Sigmoid colon (tissue), 7 donors: ENCODE data around the gene ATP5F1D. TPM values are rescaled to one million over a fixed set of nuclear protein-coding genes. Genes with fewer than 3 reads are reported as not detected.

ENCODE experiments used
- DNase-seq: peaks from one replicate; pipeline ENCODE4 v3.0.0-alpha.2; 2019
- H3K27ac ChIP-seq, 4 donors: fragments of 200-600 bp; sonication (generic); one replicate each; pipeline ENCODE4 v1.5.1; 2016 to 2019; ENCODE audit warnings: mild to moderate bottlenecking in 1 of 4
- H3K27me3 ChIP-seq, 3 donors: fragments of 200-600 bp; sonication (generic); one replicate each; pipeline ENCODE4 v1.5.1; 2019; ENCODE audit warnings: mild to moderate bottlenecking in 1 of 3
- H3K36me3 ChIP-seq, 4 donors: fragments of 200-600 bp; sonication (generic); one replicate each; pipeline ENCODE4 v1.5.1; 2016 to 2019
- H3K4me1 ChIP-seq, 4 donors: fragments of 200-600 bp; sonication (generic); one replicate each; pipeline ENCODE4 v1.5.1; 2017 to 2019
- H3K4me3 ChIP-seq, 4 donors: fragments of 200-600 bp; sonication (generic); one replicate each; pipeline ENCODE4 v1.5.1; 2017 to 2019; ENCODE audit warnings: mild to moderate bottlenecking in 2 of 4, moderate library complexity in 1 of 4
- H3K9me3 ChIP-seq, 4 donors: fragments of 200-600 bp in 3 of 4; sonication (generic) in 3 of 4; one replicate each; pipeline versions ENCODE4 v1.5.1 to v1.6.1; 2013 to 2019
- CTCF ChIP-seq, 4 experiments: fragments of 450-650 bp in 3 of 4; fragments of 200-600 bp in 1 of 4; IDR thresholded peaks; one replicate each; pipeline ENCODE4 v1.5.1; 2016 to 2019; ENCODE audit warnings: antibody characterized with exemption in 4 of 4, mild to moderate bottlenecking in 3 of 4, moderate library complexity in 2 of 4
- EP300 ChIP-seq, 4 donors: sonication (generic); formaldehyde crosslinking; IDR thresholded peaks; one replicate each; pipeline ENCODE4 v1.6.1; 2017; ENCODE audit warnings: antibody characterized with exemption in 4 of 4
- POLR2A ChIP-seq, 2 donors: fragments of 450-650 bp; IDR thresholded peaks; one replicate each; pipeline ENCODE4 v1.6.1; 2016; ENCODE audit warnings: antibody characterized with exemption in 2 of 2, mild to moderate bottlenecking in 2 of 2, moderate library complexity in 2 of 2
- POLR2AphosphoS5 ChIP-seq, 4 donors: sonication (generic); formaldehyde crosslinking; IDR thresholded peaks; one replicate each; pipeline ENCODE4 v1.6.1; 2017; ENCODE audit warnings: antibody characterized with exemption in 4 of 4
- WGBS, 2 donors: extraction: QIAGEN DNeasy Blood & Tissue Kit; methylation state at CpG; one replicate each; pipeline ENCODE4 v1.1.7; 2013; 5-methylcytosine and 5-hydroxymethylcytosine counted together
- intact Hi-C: fragments of 100-400 bp; cut with DNase I; formaldehyde crosslinking; loops from one replicate; pipeline ENCODE4 v1.15.1; 2023
- polyA plus RNA-seq, 3 donors: library from polyadenylated mRNA; stranded (reverse); fragments of 200-250 nt; gene quantifications; one replicate each; pipeline ENCODE4 v1.2.3, GENCODE V29; 2013
- total RNA-seq, 4 donors: library from RNA; depleted of rRNA; stranded (reverse); fragments of >200 nt; gene quantifications; one replicate each; pipeline ENCODE4 v1.1.0, GENCODE V29; 2016
- donor health status: healthy with polysubstance abuse.
- donor health status: Bipolar disorder and iron deficiency.
- donor health status: healthy.

The ATP5F1D gene
- total and polyA plus RNA-seq, 7 donors = 74.7 to 390 (median 112) TPM

GRCh38 chr19:1218751-1219567 is 22.6 kb upstream of the ATP5F1D start:
- Histone ChIP-seq H3K9me3 (no peaks in the 10 kb centered on the region), H3K27ac (peak overlapping the region; percentile 77 to 89 (median 88)), H3K36me3 (peaks cover 13 to 44% (median 25%) of the 10 kb centered on the region in 4 donors), H3K27me3 (no peaks in the 10 kb centered on the region), H3K4me3 (no peak overlapping the region), H3K4me1 (peaks cover under 1 to 88% (median 74%) of the 10 kb centered on the region in 4 donors)
- TF ChIP-seq CTCF (IDR thresholded peaks at IDR 0.05) = no peak
- no peak for TF ChIP-seq EP300 (IDR thresholded peaks at IDR 0.05)
- no peak for TF ChIP-seq POLR2AphosphoS5 (IDR thresholded peaks at IDR 0.05)
- no peak for TF ChIP-seq POLR2A (IDR thresholded peaks at IDR 0.05)
- 88 to 92% methylated on average over 37 of the region's 37 CpGs for WGBS, 2 donors
- DNase-seq = no peak
- intact Hi-C loops = no loop called here

- Histone ChIP-seq H3K27ac (no peak overlapping the region), H3K9me3 (no peaks in the 10 kb centered on the region), H3K4me1 (peaks cover 0 to 79% (median 64%) of the 10 kb centered on the region in 4 donors), H3K4me3 (no peak overlapping the region), H3K27me3 (no peaks in the 10 kb centered on the region), H3K36me3 (peaks cover 13 to 54% (median 29%) of the 10 kb centered on the region in 4 donors)
- intact Hi-C loops = loop anchor here (2.0 kb wide), 1 partner anchor 17 kb away; no protein-coding TSS in a partner anchor
- TF ChIP-seq POLR2A (IDR thresholded peaks at IDR 0.05) (no peak), POLR2AphosphoS5 (IDR thresholded peaks at IDR 0.05) (no peak), CTCF (IDR thresholded peaks at IDR 0.05) (no peak), EP300 (IDR thresholded peaks at IDR 0.05) (no peak)
- DNase-seq = no peak
- 91 to 95% methylated on average over 19 of the region's 19 CpGs for WGBS, 2 donors
Observed at GRCh38 chr19:1219786-1220476, 21.6 kb upstream of the ATP5F1D start.

GRCh38 chr19:1220477-1220930 is 21.0 kb upstream of the ATP5F1D start:
- H3K27me3 ChIP-seq = no peaks in the 10 kb centered on the region
- no peak for TF ChIP-seq CTCF (IDR thresholded peaks at IDR 0.05)
- TF ChIP-seq POLR2AphosphoS5 (IDR thresholded peaks at IDR 0.05) = no peak
- no peak for TF ChIP-seq EP300 (IDR thresholded peaks at IDR 0.05)
- no peak for TF ChIP-seq POLR2A (IDR thresholded peaks at IDR 0.05)
- H3K4me1 ChIP-seq = peaks cover 0 to 73% (median 59%) of the 10 kb centered on the region in 4 donors
- no peaks in the 10 kb centered on the region for H3K9me3 ChIP-seq
- no peak overlapping the region for H3K27ac ChIP-seq
- intact Hi-C loops = loop anchor here (2.0 kb wide), 1 partner anchor 16 kb away; no protein-coding TSS in a partner anchor
- H3K36me3 ChIP-seq = peaks cover 13 to 59% (median 32%) of the 10 kb centered on the region in 4 donors
- no peak for DNase-seq
- no peak overlapping the region for H3K4me3 ChIP-seq
- WGBS, 2 donors = 81 to 89% methylated on average over 33 of the region's 33 CpGs

GRCh38 chr19:1220976-1221903 is 20.3 kb upstream of the ATP5F1D start:
- Histone ChIP-seq H3K4me1 (peaks cover 0 to 66% (median 51%) of the 10 kb centered on the region in 4 donors), H3K4me3 (no peak overlapping the region), H3K9me3 (no peaks in the 10 kb centered on the region), H3K27ac (peak overlapping the region in 2 of 4 donors; percentile 5 to 57), H3K36me3 (peaks cover 13 to 67% (median 38%) of the 10 kb centered on the region in 4 donors), H3K27me3 (no peaks in the 10 kb centered on the region)
- TF ChIP-seq CTCF (IDR thresholded peaks at IDR 0.05) (peak; percentile 9 to 59 (median 49)), POLR2AphosphoS5 (IDR thresholded peaks at IDR 0.05) (no peak)
- WGBS, 2 donors = 71 to 82% methylated on average over 38 of the region's 38 CpGs
- intact Hi-C loops = loop anchor here (2.0 kb wide), 1 partner anchor 16 kb away; no protein-coding TSS in a partner anchor
- peak; percentile 83 for DNase-seq
